Activated CD4-positive, alpha-beta memory T cell treated with anti-CD3 and anti-CD28 coated beads, Interleukin-2, amount 10 ng/mL, durations not matched to agents 7 days and 5 days (primary cell): ENCODE data around the gene S100A10. TPM values are rescaled to one million over a fixed set of nuclear protein-coding genes. Genes with fewer than 3 reads are reported as not detected.

Experiments used
- CTCF ChIA-PET: fragments of 350-600 bp; sonication (Branson Sonifier 250); formaldehyde crosslinking; loops from one replicate; lab custom pipeline; 2021; ENCODE audit warnings: antibody characterized with exemption, inconsistent platforms; lab: Charles Lee
- POLR2A ChIA-PET: fragments of 350-600 bp; sonication (Branson Sonifier 250); formaldehyde crosslinking; loops from one replicate; lab custom pipeline; 2021; ENCODE audit warnings: antibody characterized with exemption; lab: Charles Lee
- DNase-seq: peaks from one replicate; pipeline ENCODE4 v3.0.0-alpha.2; 2020
- H3K27ac Mint-ChIP-seq: one replicate; pipeline ENCODE4 v1.8.0; 2021; ENCODE audit warnings: mild to moderate bottlenecking, mixed read lengths
- H3K27me3 Mint-ChIP-seq: one replicate; pipeline ENCODE4 v1.8.0; 2021; ENCODE audit warnings: mixed read lengths
- H3K36me3 Mint-ChIP-seq: one replicate; pipeline ENCODE4 v1.8.0; 2021; ENCODE audit warnings: low read depth, mixed read lengths
- H3K4me1 Mint-ChIP-seq: one replicate; pipeline ENCODE4 v1.8.0; 2021; ENCODE audit warnings: mixed read lengths
- H3K4me3 Mint-ChIP-seq: one replicate; pipeline ENCODE4 v1.8.0; 2021; ENCODE audit warnings: mild to moderate bottlenecking, mixed read lengths
- H3K9me3 Mint-ChIP-seq: one replicate; pipeline ENCODE4 v1.8.0; 2021; ENCODE audit warnings: mixed read lengths
- total RNA-seq, 2 experiments: library from RNA; stranded (reverse); gene quantifications; one replicate each; pipeline ENCODE4 v1.2.3, GENCODE V29; 2021

S100A10 gene
- total RNA-seq, 2 experiments from 2014 or later, result 631 to 641 TPM

- CTCF ChIA-PET, result interaction anchor here (1.0 to 1.6 kb wide), 6 partner anchors 14 to 48 kb away, joined by 3 to 10 read pairs (median 5); no protein-coding TSS in a partner anchor
These were observed 40.1 kb downstream of the S100A10 start for GRCh38 chr1:151953409-151954094.

GRCh38 chr1:151952811-151953210 lies 40.8 kb downstream of the S100A10 start:
- no peak for DNase-seq
- Mint-ChIP-seq H3K4me3 (no peak overlapping the region), H3K36me3 (no peaks in the 10 kb centered on the region), H3K27me3 (peaks cover 5% of the 10 kb centered on the region), H3K9me3 (no peaks in the 10 kb centered on the region), H3K4me1 (no peaks in the 10 kb centered on the region), H3K27ac (no peak overlapping the region)
- POLR2A ChIA-PET, result no interaction called here
- CTCF ChIA-PET, result interaction anchor here (1.2 to 1.7 kb wide), 3 partner anchors 16 to 49 kb away, joined by 3 to 10 read pairs (median 5); no protein-coding TSS in a partner anchor

More at GRCh38 chr1:151953409-151954094, 40.1 kb downstream of the S100A10 start:
- H3K4me3 Mint-ChIP-seq, result no peak overlapping the region
- no peaks in the 10 kb centered on the region for H3K36me3 Mint-ChIP-seq
- DNase-seq, result no peak
- no peaks in the 10 kb centered on the region for H3K9me3 Mint-ChIP-seq
- peaks cover 5% of the 10 kb centered on the region for H3K27me3 Mint-ChIP-seq
- POLR2A ChIA-PET, result no interaction called here
- H3K27ac Mint-ChIP-seq, result no peak overlapping the region
- H3K4me1 Mint-ChIP-seq, result no peaks in the 10 kb centered on the region

GRCh38 chr1:151949371-151950193 lies 44.1 kb downstream of the S100A10 start:
- no peak for DNase-seq
- Mint-ChIP-seq H3K27me3 (peaks cover 5% of the 10 kb centered on the region), H3K9me3 (no peaks in the 10 kb centered on the region), H3K4me3 (no peak overlapping the region), H3K27ac (no peak overlapping the region), H3K36me3 (no peaks in the 10 kb centered on the region), H3K4me1 (peaks cover 25% of the 10 kb centered on the region)
- ChIA-PET POLR2A (interaction anchor here (0.8 to 1.3 kb wide), 3 partner anchors 36 to 109 kb away, joined by 3 to 7 read pairs (median 3); no protein-coding TSS in a partner anchor), CTCF (interaction anchor here (1.0 to 2.4 kb wide), 4 partner anchors 18 to 52 kb away, joined by 4 to 11 read pairs (median 4); no protein-coding TSS in a partner anchor)

GRCh38 chr1:151948506-151948905 lies 45.2 kb downstream of the S100A10 start:
- H3K27me3 Mint-ChIP-seq, result peaks cover 5% of the 10 kb centered on the region
- CTCF ChIA-PET, result interaction anchor here (0.7 to 2.4 kb wide), 5 partner anchors 20 to 88 kb away, joined by 3 to 11 read pairs (median 4); partner anchors contain the start of gene S100A11
- POLR2A ChIA-PET, result no interaction called here
- DNase-seq, result no peak
- H3K4me1 Mint-ChIP-seq, result peaks cover 32% of the 10 kb centered on the region
- no peak overlapping the region for H3K4me3 Mint-ChIP-seq
- H3K36me3 Mint-ChIP-seq, result no peaks in the 10 kb centered on the region
- no peak overlapping the region for H3K27ac Mint-ChIP-seq
- no peaks in the 10 kb centered on the region for H3K9me3 Mint-ChIP-seq

GRCh38 chr1:151947140-151947539 lies 46.5 kb downstream of the S100A10 start:
- no peak for DNase-seq
- Mint-ChIP-seq H3K4me1 (peaks cover 35% of the 10 kb centered on the region), H3K36me3 (no peaks in the 10 kb centered on the region), H3K9me3 (no peaks in the 10 kb centered on the region), H3K27me3 (peaks cover 1% of the 10 kb centered on the region), H3K4me3 (no peak overlapping the region), H3K27ac (peak overlapping the region; percentile 88)
- POLR2A ChIA-PET, result interaction anchor here (0.8 to 3.4 kb wide), 7 partner anchors 17 to 89 kb away, joined by 3 to 18 read pairs (median 5); partner anchors contain the start of genes S100A11 and THEM4
- CTCF ChIA-PET, result interaction anchor here (0.6 to 3.2 kb wide), 8 partner anchors 11 to 101 kb away, joined by 3 to 15 read pairs (median 4); partner anchors contain the start of gene S100A10

GRCh38 chr1:151945725-151946722 lies 47.6 kb downstream of the S100A10 start:
- peak; percentile 90 for DNase-seq
- Mint-ChIP-seq H3K4me1 (peaks cover 41% of the 10 kb centered on the region), H3K4me3 (peak overlapping the region; percentile 56), H3K9me3 (no peaks in the 10 kb centered on the region), H3K36me3 (no peaks in the 10 kb centered on the region), H3K27ac (peak overlapping the region; percentile 88), H3K27me3 (no peaks in the 10 kb centered on the region)
- POLR2A ChIA-PET, result interaction anchor here (0.6 to 3.4 kb wide), 18 partner anchors 9 to 547 kb away, joined by 3 to 18 read pairs (median 4); partner anchors contain the start of genes PSMB4, S100A11 and THEM4
- CTCF ChIA-PET, result interaction anchor here (0.6 to 3.2 kb wide), 13 partner anchors 10 to 328 kb away, joined by 3 to 15 read pairs (median 4); partner anchors contain the start of genes S100A10 and THEM4

- DNase-seq, result no peak
- Mint-ChIP-seq H3K4me3 (peak overlapping the region; percentile 56), H3K27ac (peak overlapping the region; percentile 88), H3K36me3 (no peaks in the 10 kb centered on the region), H3K4me1 (peaks cover 43% of the 10 kb centered on the region), H3K9me3 (no peaks in the 10 kb centered on the region), H3K27me3 (no peaks in the 10 kb centered on the region)
- POLR2A ChIA-PET, result interaction anchor here (0.8 to 3.4 kb wide), 14 partner anchors 10 to 546 kb away, joined by 3 to 18 read pairs (median 4); partner anchors contain the start of genes PSMB4, S100A11 and THEM4
- CTCF ChIA-PET, result interaction anchor here (1.1 to 3.2 kb wide), 6 partner anchors 9 to 56 kb away, joined by 4 to 15 read pairs (median 10); partner anchors contain the start of gene THEM4
These were observed 48.6 kb downstream of the S100A10 start for GRCh38 chr1:151944857-151945575.

- no peaks in the 10 kb centered on the region for H3K9me3 Mint-ChIP-seq
- peaks cover 43% of the 10 kb centered on the region for H3K4me1 Mint-ChIP-seq
- ChIA-PET CTCF (interaction anchor here (1.1 to 3.2 kb wide), 6 partner anchors 8 to 56 kb away, joined by 4 to 15 read pairs (median 10); partner anchors contain the start of gene THEM4), POLR2A (interaction anchor here (1.1 to 3.4 kb wide), 6 partner anchors 31 to 106 kb away, joined by 3 to 18 read pairs (median 4); partner anchors contain the start of gene S100A11)
- H3K4me3 Mint-ChIP-seq, result no peak overlapping the region
- no peak for DNase-seq
- peak overlapping the region; percentile 88 for H3K27ac Mint-ChIP-seq
- no peaks in the 10 kb centered on the region for H3K27me3 Mint-ChIP-seq
- H3K36me3 Mint-ChIP-seq, result no peaks in the 10 kb centered on the region
These were observed 49.4 kb downstream of the S100A10 start for GRCh38 chr1:151944126-151944856.

- Mint-ChIP-seq H3K36me3 (no peaks in the 10 kb centered on the region), H3K27ac (no peak overlapping the region), H3K27me3 (no peaks in the 10 kb centered on the region), H3K4me1 (peaks cover 43% of the 10 kb centered on the region), H3K4me3 (no peak overlapping the region), H3K9me3 (no peaks in the 10 kb centered on the region)
- ChIA-PET POLR2A (interaction anchor here (3.4 kb wide), 1 partner anchor 92 kb away, joined by 18 read pairs; the partner anchor contains the start of gene S100A11), CTCF (no interaction called here)
- DNase-seq, result no peak
These were observed 50.1 kb downstream of the S100A10 start for GRCh38 chr1:151943591-151943990.

- ChIA-PET CTCF (no interaction called here), POLR2A (no interaction called here)
- peaks cover 43% of the 10 kb centered on the region for H3K4me1 Mint-ChIP-seq
- no peak overlapping the region for H3K4me3 Mint-ChIP-seq
- H3K36me3 Mint-ChIP-seq, result no peaks in the 10 kb centered on the region
- no peak for DNase-seq
- H3K27me3 Mint-ChIP-seq, result no peaks in the 10 kb centered on the region
- no peaks in the 10 kb centered on the region for H3K9me3 Mint-ChIP-seq
- H3K27ac Mint-ChIP-seq, result no peak overlapping the region
These were observed 50.8 kb downstream of the S100A10 start for GRCh38 chr1:151942882-151943281.
